B cell (primary cell): ENCODE measurements around the gene TNFAIP8L1. TPM values are rescaled to one million over a fixed set of nuclear protein-coding genes. Genes with fewer than 3 reads are reported as not detected.

Source experiments
- ATAC-seq: fragments of 200-7000 bp; cut with Tn5 transposase; one replicate; pipeline ENCODE4 v1.10.0; 2021; ENCODE audit warnings: low read depth, mild to moderate bottlenecking, moderate number of reproducible peaks, moderate library complexity
- CTCF ChIA-PET: fragments of 350-600 bp; sonication (Branson Sonifier 250); formaldehyde crosslinking; loops from one replicate; lab custom pipeline; 2021; ENCODE audit warnings: antibody characterized with exemption, inconsistent platforms; lab: Charles Lee
- POLR2A ChIA-PET: fragments of 350-600 bp; sonication (Branson Sonifier 250); formaldehyde crosslinking; loops from one replicate; lab custom pipeline; 2021; ENCODE audit warnings: antibody characterized with exemption; lab: Charles Lee
- DNase-seq: peaks from one replicate; pipeline ENCODE4 v3.0.0; 2013
- H2AFZ ChIP-seq: 2 replicates; pipeline ENCODE4 v1.6.1; 2012; ENCODE audit warnings: mild to moderate bottlenecking, low read depth, low read length; ENCODE audit not compliant: insufficient read depth, poor library complexity, severe bottlenecking
- H3K27ac ChIP-seq, 2 donors: 1 replicate in 1 of 2; 2 replicates in 1 of 2; pipeline ENCODE4 v1.5.1; 2012 to 2013; ENCODE audit warnings: low read length in 2 of 2, mild to moderate bottlenecking in 2 of 2, moderate library complexity in 1 of 2
- H3K27me3 ChIP-seq, 4 experiments: fragments of 200-600 bp in 1 of 4; sonication (generic) in 1 of 4; replicated peaks in 1 of 4; 1 replicate in 2 of 4; 2 replicates in 2 of 4; pipeline versions ENCODE4 v1.6.1 to v1.7.0; 2013 to 2016; ENCODE audit warnings: low read length in 3 of 4, mild to moderate bottlenecking in 2 of 4, mixed read lengths in 1 of 4, moderate library complexity in 1 of 4; ENCODE audit not compliant: insufficient read depth in 4 of 4, control insufficient read depth in 3 of 4; ENCODE audit errors: control extremely low read depth in 1 of 4
- H3K36me3 ChIP-seq, 2 experiments: replicated peaks in 1 of 2; 1 replicate in 1 of 2; 2 replicates in 1 of 2; pipeline versions ENCODE4 v1.6.1 to v1.7.1; 2013; ENCODE audit warnings: low read length in 1 of 2; ENCODE audit not compliant: insufficient read depth in 2 of 2, control insufficient read depth in 1 of 2; ENCODE audit errors: control extremely low read depth in 1 of 2, extremely low read depth in 1 of 2
- H3K4me1 ChIP-seq, 2 donors: fragments of 200-600 bp in 1 of 2; sonication (generic) in 1 of 2; 1 replicate in 1 of 2; 2 replicates in 1 of 2; pipeline versions ENCODE4 v1.5.1 to v1.6.1; 2013 to 2017; ENCODE audit warnings: low read length in 2 of 2; ENCODE audit not compliant: control insufficient read depth in 2 of 2, insufficient read depth in 2 of 2
- H3K4me2 ChIP-seq: replicated peaks from 2 replicates; pipeline ENCODE3; 2012; ENCODE audit warnings: mild to moderate bottlenecking, low read depth, low read length; ENCODE audit not compliant: poor library complexity, severe bottlenecking
- H3K4me3 ChIP-seq, 5 experiments: fragments of 200-600 bp in 1 of 5; sonication (generic) in 1 of 5; 1 replicate in 3 of 5; 2 replicates in 2 of 5; pipeline versions ENCODE4 v1.5.1 to v1.7.0; 2011 to 2016; ENCODE audit warnings: low read length in 4 of 5, mild to moderate bottlenecking in 4 of 5, low read depth in 2 of 5, control low read depth in 1 of 5, moderate library complexity in 1 of 5; ENCODE audit not compliant: insufficient read depth in 1 of 5; ENCODE audit errors: control extremely low read depth in 1 of 5, extremely low read depth in 1 of 5
- H3K79me2 ChIP-seq: fragments of 200-600 bp; sonication (generic); one replicate; pipeline ENCODE4 v1.6.0; 2016; ENCODE audit warnings: low read length; ENCODE audit not compliant: control insufficient read depth, insufficient read depth
- H3K9ac ChIP-seq: fragments of 200-600 bp; sonication (generic); 2 replicates; pipeline ENCODE4 v1.6.1; 2017; ENCODE audit warnings: mild to moderate bottlenecking, low read length, moderate library complexity
- H3K9me3 ChIP-seq, 3 donors: one replicate each; pipeline versions ENCODE4 v1.6.1 to v1.7.1; 2013; ENCODE audit warnings: low read length in 2 of 3; ENCODE audit not compliant: control insufficient read depth in 2 of 3, insufficient read depth in 1 of 3; ENCODE audit errors: control extremely low read depth in 1 of 3
- H4K20me1 ChIP-seq: 2 replicates; pipeline ENCODE4 v1.6.0; 2012; ENCODE audit warnings: mild to moderate bottlenecking, low read length; ENCODE audit not compliant: insufficient read depth, control insufficient read depth, poor library complexity, severe bottlenecking
- H3K27ac Mint-ChIP-seq: one replicate; pipeline ENCODE4 v1.8.0; 2021; ENCODE audit warnings: mixed read lengths
- H3K27me3 Mint-ChIP-seq: one replicate; pipeline ENCODE4 v1.8.0; 2021; ENCODE audit warnings: mixed read lengths
- H3K4me1 Mint-ChIP-seq: one replicate; pipeline ENCODE4 v1.8.0; 2021; ENCODE audit warnings: mixed read lengths
- H3K4me3 Mint-ChIP-seq: one replicate; pipeline ENCODE4 v1.8.0; 2021; ENCODE audit warnings: mixed read lengths
- H3K9me3 Mint-ChIP-seq: one replicate; pipeline ENCODE4 v1.8.0; 2022; ENCODE audit warnings: mixed read lengths; ENCODE audit not compliant: insufficient read depth
- CTCF ChIP-seq: fragments of 200-600 bp; IDR thresholded peaks from one replicate; pipeline ENCODE4 v1.8.0; 2022; ENCODE audit warnings: antibody characterized with exemption, mild to moderate bottlenecking
- EZH2 ChIP-seq: IDR thresholded peaks from 2 replicates; pipeline ENCODE4 v1.6.1; 2012; ENCODE audit warnings: borderline replicate concordance, low read depth, mild to moderate bottlenecking, moderate library complexity, low read length; ENCODE audit not compliant: insufficient read depth, poor library complexity, severe bottlenecking
- WGBS: methylation state at CpG from one replicate; pipeline ENCODE4 v1.1.5; 2013; ENCODE audit warnings: missing lambda C conversion rate; ENCODE audit not compliant: insufficient coverage; 5-methylcytosine and 5-hydroxymethylcytosine counted together
- intact Hi-C: fragments of 100-400 bp; cut with micrococcal nuclease; formaldehyde crosslinking; loops from one replicate; pipeline ENCODE4 v1.10.0; 2022
- polyA plus RNA-seq: library from polyadenylated mRNA; depleted of rRNA; stranded (reverse); fragments of >200 nt; gene quantifications from 2 replicates; pipeline ENCODE4 v1.2.3, GENCODE V29; 2012
- total RNA-seq, 2 donors: library from RNA; stranded (reverse); fragments of 120-200 nt in 1 of 2; gene quantifications; 1 replicate in 1 of 2; 2 replicates in 1 of 2; pipeline versions ENCODE4 v1.2.3 to v1.2.4, GENCODE V29; 2013 to 2022

TNFAIP8L1 gene
- total and polyA plus RNA-seq, 2 donors (not counting 1 experiment from before 2014, with no cell fraction given), result 9.1 to 20.9 TPM

GRCh38 chr19:4702764-4703163 is 63.4 kb downstream of the TNFAIP8L1 start:
- ChIA-PET CTCF (no interaction called here), POLR2A (no interaction called here)
- intact Hi-C loops, result no loop called here
- Histone ChIP-seq H3K9me3 (no peaks in the 10 kb centered on the region), H3K9ac (no peak overlapping the region), H3K79me2 (no peaks in the 10 kb centered on the region), H3K4me2 (no peak overlapping the region), H2AFZ (no peak overlapping the region), H3K4me1 (no peaks in the 10 kb centered on the region), H3K4me3 (no peak overlapping the region), H3K27me3 (no peaks in the 10 kb centered on the region), H3K36me3 (peaks cover 14 to 62% of the 10 kb centered on the region in 2 experiments), H3K27ac (no peak overlapping the region), H4K20me1 (no peaks in the 10 kb centered on the region)
- no peaks in the 10 kb centered on the region for H3K27me3 Mint-ChIP-seq
- TF ChIP-seq CTCF (no peak), EZH2 (no peak)
- H3K27ac Mint-ChIP-seq, result no peak overlapping the region
- ATAC-seq, result no peak
- H3K4me3 Mint-ChIP-seq, result no peak overlapping the region
- 96% methylated on average over 9 of the region's 11 CpGs for WGBS
- no peaks in the 10 kb centered on the region for H3K9me3 Mint-ChIP-seq
- no peaks in the 10 kb centered on the region for H3K4me1 Mint-ChIP-seq
- no peak for DNase-seq

- Mint-ChIP-seq H3K4me1 (no peaks in the 10 kb centered on the region), H3K27ac (no peak overlapping the region), H3K4me3 (no peak overlapping the region), H3K9me3 (no peaks in the 10 kb centered on the region), H3K27me3 (no peaks in the 10 kb centered on the region)
- no peak overlapping the region for H3K4me3 ChIP-seq
- no peaks in the 10 kb centered on the region for H3K9me3 ChIP-seq
- 95% methylated on average over 23 of the region's 28 CpGs for WGBS
- no peak overlapping the region for H3K9ac ChIP-seq
- H3K4me1 ChIP-seq, result no peaks in the 10 kb centered on the region
- intact Hi-C loops, result no loop called here
- TF ChIP-seq EZH2 (no peak), CTCF (no peak)
- no peak overlapping the region for H3K4me2 ChIP-seq
- H3K27me3 ChIP-seq, result no peaks in the 10 kb centered on the region
- DNase-seq (no peak), ATAC-seq (no peak)
- POLR2A ChIA-PET, result no interaction called here
- CTCF ChIA-PET, result no interaction called here
- H3K36me3 ChIP-seq, result peaks cover 14 to 60% of the 10 kb centered on the region in 2 experiments
- no peak overlapping the region for H2AFZ ChIP-seq
- no peak overlapping the region for H3K27ac ChIP-seq
- H4K20me1 ChIP-seq, result peaks cover 8% of the 10 kb centered on the region
- H3K79me2 ChIP-seq, result no peaks in the 10 kb centered on the region
Measured at GRCh38 chr19:4703671-4704316, 64.5 kb downstream of the TNFAIP8L1 start.
